SK-N-SH treated with all-trans-retinoic acid at 6 μM for 48 hours (cell line): ENCODE results near the gene SLC24A4.

ENCODE experiments used
- GLIS3 ChIP-seq: fragments of 250-450 bp; sonication (Bioruptor Pico); IDR thresholded peaks from 2 replicates; pipeline ENCODE4 v1.5.0; 2020; ENCODE audit warnings: mild to moderate bottlenecking, moderate library complexity
- OSR1 ChIP-seq: fragments of 250-450 bp; sonication (Bioruptor Pico); IDR thresholded peaks from 2 replicates; pipeline ENCODE4 v1.8.0; 2022; ENCODE audit warnings: moderate library complexity, mild to moderate bottlenecking, inconsistent platforms
- TCF4 ChIP-seq: fragments of 250-450 bp; sonication (Bioruptor Pico); IDR thresholded peaks from 2 replicates; pipeline ENCODE4 v1.8.0; 2021; ENCODE audit warnings: mild to moderate bottlenecking, moderate library complexity, borderline replicate concordance

DNA sequence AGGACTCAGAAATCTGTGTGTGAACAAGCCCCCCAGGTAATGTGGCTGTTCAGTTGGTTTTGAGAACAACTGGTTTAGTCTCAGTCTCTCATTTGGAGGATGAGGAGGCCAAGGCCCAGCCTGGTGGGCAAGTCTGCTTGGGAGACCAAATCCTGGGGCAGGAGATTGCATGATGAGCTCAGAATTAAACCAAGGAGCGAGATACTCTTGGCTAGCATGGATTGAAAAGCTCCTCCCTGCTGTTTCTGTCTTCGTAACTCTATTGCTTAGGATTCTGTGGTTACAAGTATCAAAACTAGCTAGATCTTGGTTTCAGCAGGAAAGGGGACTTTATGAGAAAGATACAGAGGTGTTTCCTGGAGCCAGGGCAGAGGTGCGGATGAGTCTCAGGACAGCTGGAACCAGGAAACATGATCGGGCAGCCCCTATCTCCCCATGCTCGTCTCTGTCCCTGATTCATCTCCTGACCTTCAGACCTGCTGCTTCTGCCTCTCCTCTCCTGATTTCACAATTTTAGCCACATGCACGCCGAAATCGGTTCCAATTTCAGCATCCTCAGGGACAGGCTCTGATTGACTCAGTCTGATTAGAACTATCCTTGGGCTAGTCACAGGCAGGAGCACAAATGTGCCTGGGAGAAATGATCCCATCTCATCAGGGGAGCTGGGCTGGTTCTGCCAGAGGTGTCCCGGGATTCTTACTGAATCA is 150.4 kb downstream of the SLC24A4 start:
- TF ChIP-seq GLIS3 (CRISPR knock-in tag): no peak
- no peak for TF ChIP-seq TCF4 (CRISPR knock-in tag)
- no peak for TF ChIP-seq OSR1 (CRISPR knock-in tag)
